NCI-H2227 (cell line): Measurements from ENCODE around the gene SMARCA5.

ENCODE experiments used
- DNase-seq: peaks from one replicate; lab custom pipeline; 2025; ENCODE audit not compliant: unreplicated experiment; lab: John Stamatoyannopoulos, UW

The SMARCA5 gene

GRCh38 chr4:143531380-143531779 lies 17.9 kb downstream of the SMARCA5 start:
- no peak for DNase-seq

GRCh38 chr4:143531788-143532491 lies 18.4 kb downstream of the SMARCA5 start:
- no peak for DNase-seq

- no peak for DNase-seq
These were observed 25.6 kb downstream of the SMARCA5 start for GRCh38 chr4:143538979-143539669.

GRCh38 chr4:143539670-143540023 lies 26.1 kb downstream of the SMARCA5 start:
- no peak for DNase-seq

GRCh38 chr4:143549928-143550327 lies 36.4 kb downstream of the SMARCA5 start:
- no peak for DNase-seq

GRCh38 chr4:143554728-143555597 lies 41.5 kb downstream of the SMARCA5 start:
- no peak for DNase-seq

GRCh38 chr4:143555676-143556075 lies 42.2 kb downstream of the SMARCA5 start:
- no peak for DNase-seq

- no peak for DNase-seq
These were observed 44.8 kb downstream of the SMARCA5 start for GRCh38 chr4:143558286-143558685.

GRCh38 chr4:143558823-143559756 lies 45.6 kb downstream of the SMARCA5 start:
- peak; percentile 79 for DNase-seq

- DNase-seq = peak; percentile 39
These were observed 46.2 kb downstream of the SMARCA5 start for GRCh38 chr4:143559757-143560147.

- no peak for DNase-seq
These were observed 51.0 kb downstream of the SMARCA5 start for GRCh38 chr4:143564472-143564871.

- no peak for DNase-seq
These were observed 61.8 kb downstream of the SMARCA5 start for GRCh38 chr4:143575331-143575730.

- DNase-seq = no peak
These were observed 67.9 kb downstream of the SMARCA5 start for GRCh38 chr4:143581331-143581946.

GRCh38 chr4:143585548-143585947 lies 72.0 kb downstream of the SMARCA5 start:
- DNase-seq = no peak

- DNase-seq = no peak
These were observed 72.6 kb downstream of the SMARCA5 start for GRCh38 chr4:143586080-143586479.

GRCh38 chr4:143587703-143588102 lies 74.2 kb downstream of the SMARCA5 start:
- no peak for DNase-seq

- DNase-seq = no peak
These were observed 83.8 kb downstream of the SMARCA5 start for GRCh38 chr4:143597276-143597675.

- no peak for DNase-seq
These were observed 85.3 kb downstream of the SMARCA5 start for GRCh38 chr4:143598816-143599215.

- DNase-seq = no peak
These were observed 86.3 kb downstream of the SMARCA5 start for GRCh38 chr4:143599827-143600226.

- no peak for DNase-seq
These were observed 93.0 kb downstream of the SMARCA5 start for GRCh38 chr4:143606480-143606879.
